ENCODE measurements around the gene NEK9. TPM values are rescaled to one million over a fixed set of nuclear protein-coding genes. Genes with fewer than 3 reads are reported as not detected.

Gene NEK9
- total RNA-seq, 1 donor from 2014 or later: 133 TPM

GRCh38 chr14:75121552-75121951 is 5.3 kb downstream of the NEK9 start:
- Mint-ChIP-seq H3K4me3 (no peak overlapping the region), H3K36me3 (peaks cover 15% of the 10 kb centered on the region), H3K27ac (no peak overlapping the region), H3K27me3 (ENCODE audit: low read depth) (no peaks in the 10 kb centered on the region), H3K9me3 (no peaks in the 10 kb centered on the region), H3K4me1 (peaks cover 21% of the 10 kb centered on the region)
- TF ChIP-seq CTCF (IDR thresholded peaks at IDR 0.05; ENCODE audit: unreplicated experiment): no peak
- no peak for DNase-seq (ENCODE audit: low spot score in 2 of 2, unreplicated experiment in 2 of 2)

GRCh38 chr14:75120541-75121291 is 6.1 kb downstream of the NEK9 start:
- H3K9me3 Mint-ChIP-seq: no peaks in the 10 kb centered on the region
- no peak overlapping the region for H3K27ac Mint-ChIP-seq
- no peak for TF ChIP-seq CTCF (IDR thresholded peaks at IDR 0.05; ENCODE audit: unreplicated experiment)
- peaks cover 18% of the 10 kb centered on the region for H3K36me3 Mint-ChIP-seq
- H3K4me3 Mint-ChIP-seq: no peak overlapping the region
- peaks cover 15% of the 10 kb centered on the region for H3K4me1 Mint-ChIP-seq
- no peak for DNase-seq (ENCODE audit: low spot score in 2 of 2, unreplicated experiment in 2 of 2)
- H3K27me3 Mint-ChIP-seq (ENCODE audit: low read depth): no peaks in the 10 kb centered on the region

GRCh38 chr14:75119056-75119455 is 7.8 kb downstream of the NEK9 start:
- Mint-ChIP-seq H3K36me3 (peaks cover 22% of the 10 kb centered on the region), H3K27me3 (ENCODE audit: low read depth) (no peaks in the 10 kb centered on the region), H3K4me3 (no peak overlapping the region), H3K9me3 (no peaks in the 10 kb centered on the region), H3K27ac (no peak overlapping the region), H3K4me1 (peaks cover 3% of the 10 kb centered on the region)
- no peak for TF ChIP-seq CTCF (IDR thresholded peaks at IDR 0.05; ENCODE audit: unreplicated experiment)
- DNase-seq (ENCODE audit: low spot score in 2 of 2, unreplicated experiment in 2 of 2): no peak

GRCh38 chr14:75113932-75114539 is 12.8 kb downstream of the NEK9 start:
- no peaks in the 10 kb centered on the region for H3K4me1 Mint-ChIP-seq
- TF ChIP-seq CTCF (IDR thresholded peaks at IDR 0.05; ENCODE audit: unreplicated experiment): no peak
- H3K4me3 Mint-ChIP-seq: no peak overlapping the region
- no peak overlapping the region for H3K27ac Mint-ChIP-seq
- no peaks in the 10 kb centered on the region for H3K9me3 Mint-ChIP-seq
- no peaks in the 10 kb centered on the region for H3K27me3 Mint-ChIP-seq (ENCODE audit: low read depth)
- DNase-seq (ENCODE audit: low spot score in 2 of 2, unreplicated experiment in 2 of 2): no peak
- H3K36me3 Mint-ChIP-seq: peaks cover 53% of the 10 kb centered on the region

GRCh38 chr14:75109877-75110276 is 17.0 kb downstream of the NEK9 start:
- TF ChIP-seq CTCF (IDR thresholded peaks at IDR 0.05; ENCODE audit: unreplicated experiment): no peak
- no peak for DNase-seq (ENCODE audit: low spot score in 2 of 2, unreplicated experiment in 2 of 2)
- no peak overlapping the region for H3K4me3 Mint-ChIP-seq
- no peaks in the 10 kb centered on the region for H3K27me3 Mint-ChIP-seq (ENCODE audit: low read depth)
- H3K4me1 Mint-ChIP-seq: no peaks in the 10 kb centered on the region
- no peaks in the 10 kb centered on the region for H3K9me3 Mint-ChIP-seq
- no peak overlapping the region for H3K27ac Mint-ChIP-seq
- H3K36me3 Mint-ChIP-seq: peaks cover 56% of the 10 kb centered on the region

All from mesothelial cell of epicardium (in vitro differentiated cells).